Measurements from ENCODE around the gene ATP6V1G3.

ATP6V1G3 gene

GRCh38 chr1:198520524-198521254 is 19.8 kb downstream of the ATP6V1G3 start:
- no peak for TF ChIP-seq CTCF (IDR thresholded peaks at IDR 0.05; ENCODE audit: borderline replicate concordance, insufficient read depth, low read depth, low read length)
- no peak overlapping the region for H3K4me3 ChIP-seq (ENCODE audit: low read depth, low read length)

- no peak overlapping the region for H3K4me3 ChIP-seq (ENCODE audit: low read depth, low read length)
- no peak for TF ChIP-seq CTCF (IDR thresholded peaks at IDR 0.05; ENCODE audit: borderline replicate concordance, insufficient read depth, low read depth, low read length)
Measured at GRCh38 chr1:198519639-198520501, 20.6 kb downstream of the ATP6V1G3 start.

- no peak overlapping the region for H3K4me3 ChIP-seq (ENCODE audit: low read depth, low read length)
- no peak for TF ChIP-seq CTCF (IDR thresholded peaks at IDR 0.05; ENCODE audit: borderline replicate concordance, insufficient read depth, low read depth, low read length)
Measured at GRCh38 chr1:198517623-198518199, 22.8 kb downstream of the ATP6V1G3 start.

GRCh38 chr1:198500096-198500495 is 40.4 kb downstream of the ATP6V1G3 start:
- no peak for TF ChIP-seq CTCF (IDR thresholded peaks at IDR 0.05; ENCODE audit: borderline replicate concordance, insufficient read depth, low read depth, low read length)
- no peak overlapping the region for H3K4me3 ChIP-seq (ENCODE audit: low read depth, low read length)

GRCh38 chr1:198499588-198499987 is 40.9 kb downstream of the ATP6V1G3 start:
- no peak for TF ChIP-seq CTCF (IDR thresholded peaks at IDR 0.05; ENCODE audit: borderline replicate concordance, insufficient read depth, low read depth, low read length)
- H3K4me3 ChIP-seq (ENCODE audit: low read depth, low read length), result no peak overlapping the region

GRCh38 chr1:198498881-198499280 is 41.6 kb downstream of the ATP6V1G3 start:
- TF ChIP-seq CTCF (IDR thresholded peaks at IDR 0.05; ENCODE audit: borderline replicate concordance, insufficient read depth, low read depth, low read length), result no peak
- no peak overlapping the region for H3K4me3 ChIP-seq (ENCODE audit: low read depth, low read length)

Data from GM12875 (cell line).